Measurements from ENCODE around the gene ERBB2. TPM values are rescaled to one million over a fixed set of nuclear protein-coding genes. Genes with fewer than 3 reads are reported as not detected.

ERBB2 gene
- total RNA-seq, 6 experiments from 2014 or later = 8.9 to 40.4 (median 26.2) TPM

DNA sequence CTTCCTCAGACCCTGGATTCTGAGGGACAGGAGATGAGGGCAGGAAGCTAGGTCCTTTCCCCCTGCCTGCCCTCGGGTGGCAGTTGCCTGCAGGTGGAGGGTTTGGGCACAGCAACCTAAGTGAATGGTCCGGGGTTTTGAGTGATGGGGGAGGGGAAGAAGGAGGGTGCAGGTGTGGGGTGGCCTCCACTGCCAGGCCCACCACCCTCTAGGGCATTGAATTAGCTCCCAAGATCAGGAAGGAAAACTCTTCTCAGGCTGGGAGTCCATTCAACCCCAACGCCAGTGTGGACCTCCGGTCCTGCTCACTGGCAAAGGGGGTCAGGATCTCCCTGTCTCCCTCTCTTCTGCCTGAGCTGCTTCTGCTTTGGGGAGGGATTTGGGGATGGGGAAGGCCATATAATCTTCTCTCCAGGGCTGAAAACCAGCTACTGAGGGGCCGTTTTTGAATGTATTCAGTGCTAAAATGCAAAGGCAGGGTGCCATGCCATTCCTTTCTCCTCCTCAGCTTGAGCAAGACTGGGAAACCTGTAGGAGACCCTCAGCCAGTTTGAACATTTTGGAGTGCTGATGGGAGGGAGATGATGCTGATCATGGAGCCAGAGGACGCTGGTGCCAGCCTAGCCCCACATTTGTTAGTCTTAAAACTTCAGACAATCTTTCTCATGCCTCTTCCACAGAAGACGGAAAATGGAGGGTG is 56.7 kb downstream of the ERBB2 start:
- WGBS (ENCODE audit: insufficient coverage, low coverage, low lambda C conversion rate, missing lambda C conversion rate) = 58% methylated on average over 4 of the region's 7 CpGs
- H3K27me3 ChIP-seq = no peaks in the 10 kb centered on the region
- TF ChIP-seq, protein P1, sequence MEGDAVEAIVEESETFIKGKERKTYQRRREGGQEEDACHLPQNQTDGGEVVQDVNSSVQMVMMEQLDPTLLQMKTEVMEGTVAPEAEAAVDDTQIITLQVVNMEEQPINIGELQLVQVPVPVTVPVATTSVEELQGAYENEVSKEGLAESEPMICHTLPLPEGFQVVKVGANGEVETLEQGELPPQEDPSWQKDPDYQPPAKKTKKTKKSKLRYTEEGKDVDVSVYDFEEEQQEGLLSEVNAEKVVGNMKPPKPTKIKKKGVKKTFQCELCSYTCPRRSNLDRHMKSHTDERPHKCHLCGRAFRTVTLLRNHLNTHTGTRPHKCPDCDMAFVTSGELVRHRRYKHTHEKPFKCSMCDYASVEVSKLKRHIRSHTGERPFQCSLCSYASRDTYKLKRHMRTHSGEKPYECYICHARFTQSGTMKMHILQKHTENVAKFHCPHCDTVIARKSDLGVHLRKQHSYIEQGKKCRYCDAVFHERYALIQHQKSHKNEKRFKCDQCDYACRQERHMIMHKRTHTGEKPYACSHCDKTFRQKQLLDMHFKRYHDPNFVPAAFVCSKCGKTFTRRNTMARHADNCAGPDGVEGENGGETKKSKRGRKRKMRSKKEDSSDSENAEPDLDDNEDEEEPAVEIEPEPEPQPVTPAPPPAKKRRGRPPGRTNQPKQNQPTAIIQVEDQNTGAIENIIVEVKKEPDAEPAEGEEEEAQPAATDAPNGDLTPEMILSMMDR (IDR thresholded peaks at IDR 0.05) = no peak
- TF ChIP-seq POLR2A (IDR thresholded peaks at IDR 0.05) = no peak
- intact Hi-C loops (cut with DNase I) = loop anchor here in 1 of 2 donors (10.0 kb wide), 1 partner anchor 218 kb away; no protein-coding TSS in a partner anchor
- H3K36me3 ChIP-seq = no peaks in the 10 kb centered on the region
- DNase-seq = no peak
- H3K4me1 ChIP-seq = peaks cover 0 to 13% (median 2%) of the 10 kb centered on the region in 4 donors
- no peak for ATAC-seq
- H3K9me3 ChIP-seq = no peaks in the 10 kb centered on the region
- no peak overlapping the region for H3K4me3 ChIP-seq
- no peak overlapping the region for H3K27ac ChIP-seq

DNA sequence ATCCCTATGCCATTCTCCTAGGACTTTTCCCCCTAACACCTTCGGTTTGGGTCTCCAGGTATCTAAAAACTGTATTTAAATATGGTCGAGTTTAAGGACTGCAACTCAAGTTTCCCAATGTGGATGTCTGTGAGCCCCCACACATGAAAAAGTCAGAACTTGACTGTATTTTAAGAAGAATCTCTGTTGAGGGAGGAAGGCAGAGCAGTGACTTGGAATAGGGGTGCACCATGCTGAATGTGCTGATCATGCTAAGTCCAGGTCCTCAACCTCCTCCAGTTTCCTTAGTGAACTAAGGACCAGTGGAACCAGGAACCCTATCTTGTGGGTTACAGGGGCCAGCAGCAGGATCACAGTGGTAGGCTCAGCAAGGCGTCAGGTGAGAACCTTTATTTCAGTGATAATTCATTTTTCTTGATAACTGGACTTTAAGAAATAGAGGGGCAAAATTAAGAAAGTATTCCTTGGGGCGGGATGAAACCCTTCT is 57.4 kb downstream of the ERBB2 start:
- Histone ChIP-seq H3K36me3 (no peaks in the 10 kb centered on the region), H3K27me3 (no peaks in the 10 kb centered on the region), H3K9me3 (no peaks in the 10 kb centered on the region), H3K27ac (no peak overlapping the region), H3K4me1 (peaks cover 0 to 13% (median 2%) of the 10 kb centered on the region in 4 donors), H3K4me3 (no peak overlapping the region)
- DNase-seq (no peak), ATAC-seq (no peak)
- no peak for TF ChIP-seq POLR2A (IDR thresholded peaks at IDR 0.05)
- TF ChIP-seq, protein P1 (IDR thresholded peaks at IDR 0.05) = no peak
- WGBS (ENCODE audit: insufficient coverage, low coverage, low lambda C conversion rate, missing lambda C conversion rate) = 60% methylated on average over 4 of the region's 4 CpGs
- intact Hi-C loops (cut with DNase I) = loop anchor here in 1 of 2 donors (10.0 kb wide), 1 partner anchor 218 kb away; no protein-coding TSS in a partner anchor

DNA sequence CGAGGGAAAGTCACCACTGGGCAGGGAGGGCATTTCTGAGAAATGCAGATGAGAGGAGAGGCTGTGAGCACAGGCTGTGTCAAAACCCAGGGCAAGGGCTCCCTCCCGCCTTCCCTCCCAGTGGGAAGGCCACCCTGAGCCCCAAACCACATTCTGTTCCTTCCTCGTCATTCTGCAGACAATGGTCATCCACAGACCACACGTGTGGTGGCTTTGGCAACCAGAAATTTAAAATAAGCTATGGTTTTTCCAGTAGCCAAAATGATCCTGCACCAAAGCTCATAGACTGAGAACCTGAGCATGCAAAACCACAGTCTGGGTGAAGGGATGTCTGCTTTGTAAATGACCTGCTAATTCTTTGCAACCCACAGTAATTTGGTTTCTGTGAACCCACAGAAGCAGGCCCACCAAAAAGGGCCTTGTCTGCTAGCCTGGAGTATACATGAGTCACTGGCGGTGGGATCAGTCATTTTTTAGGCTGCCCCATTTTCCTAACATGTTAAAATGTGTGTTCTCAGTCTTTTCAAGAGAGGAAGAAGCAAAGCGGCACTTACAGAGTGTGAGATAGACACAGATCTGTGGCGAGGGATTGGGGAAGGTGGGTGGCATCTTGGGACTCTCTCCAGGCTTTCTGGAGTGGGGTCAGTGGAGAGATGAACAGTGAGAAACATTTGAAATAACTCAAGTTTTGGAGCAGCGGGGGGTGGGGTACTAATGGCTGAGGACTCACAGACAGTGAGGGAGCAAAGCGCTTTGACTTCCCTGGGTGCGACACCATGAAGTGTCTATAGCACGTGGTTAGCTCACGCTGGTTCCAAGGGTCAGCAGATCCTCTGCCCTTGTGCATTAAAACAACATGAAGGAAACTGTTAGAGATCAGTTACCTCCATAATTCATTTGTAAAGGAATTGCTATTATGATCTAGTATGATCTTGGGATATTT is 58.3 kb downstream of the ERBB2 start:
- 60% methylated on average over 12 of the region's 12 CpGs for WGBS (ENCODE audit: insufficient coverage, low coverage, low lambda C conversion rate, missing lambda C conversion rate)
- Histone ChIP-seq H3K9me3 (no peaks in the 10 kb centered on the region), H3K27ac (no peak overlapping the region), H3K4me3 (no peak overlapping the region), H3K36me3 (no peaks in the 10 kb centered on the region), H3K4me1 (peaks cover 0 to 13% (median 2%) of the 10 kb centered on the region in 4 donors), H3K27me3 (no peaks in the 10 kb centered on the region)
- TF ChIP-seq, protein P1 (IDR thresholded peaks at IDR 0.05) = no peak
- no peak for TF ChIP-seq POLR2A (IDR thresholded peaks at IDR 0.05)
- intact Hi-C loops (cut with DNase I) = loop anchor here in 1 of 2 donors (10.0 kb wide), 1 partner anchor 217 kb away; no protein-coding TSS in a partner anchor
- DNase-seq (no peak), ATAC-seq (no peak)

DNA sequence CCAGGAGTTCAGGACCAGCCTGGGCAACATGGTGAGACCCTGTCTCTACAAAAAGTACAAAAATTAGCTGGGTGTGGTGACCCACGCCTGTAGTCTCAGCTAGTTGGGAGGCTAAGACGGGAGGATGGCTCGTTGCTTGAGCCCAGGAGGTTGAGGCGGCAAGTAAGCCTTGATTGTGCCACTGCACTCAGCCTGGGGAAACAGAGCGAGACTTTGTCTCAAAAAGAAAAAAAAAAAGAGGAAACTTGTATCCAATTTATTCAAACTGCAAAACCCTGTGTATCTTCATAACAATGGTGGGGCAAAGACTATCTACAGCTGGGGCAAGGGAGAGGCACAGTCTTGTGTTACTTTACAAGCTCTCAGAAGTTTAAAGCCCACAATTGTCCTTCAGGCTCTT is 59.3 kb downstream of the ERBB2 start:
- DNase-seq (no peak), ATAC-seq (no peak)
- intact Hi-C loops (cut with DNase I) = loop anchor here in 1 of 2 donors (10.0 kb wide), 1 partner anchor 216 kb away; no protein-coding TSS in a partner anchor
- peaks cover 0 to 7% (median 2%) of the 10 kb centered on the region in 4 donors for H3K4me1 ChIP-seq
- no peaks in the 10 kb centered on the region for H3K9me3 ChIP-seq
- WGBS (ENCODE audit: insufficient coverage, low coverage, low lambda C conversion rate, missing lambda C conversion rate) = 73% methylated on average over 5 of the region's 5 CpGs
- no peaks in the 10 kb centered on the region for H3K36me3 ChIP-seq
- H3K4me3 ChIP-seq = no peak overlapping the region
- no peak for TF ChIP-seq POLR2A (IDR thresholded peaks at IDR 0.05)
- TF ChIP-seq, protein P1 (IDR thresholded peaks at IDR 0.05) = no peak
- H3K27ac ChIP-seq = no peak overlapping the region
- no peaks in the 10 kb centered on the region for H3K27me3 ChIP-seq

All from right lobe of liver (tissue), 6 donors.